MCF 10A (cell line): Measurements from ENCODE around the gene AMDHD2. TPM values are rescaled to one million over a fixed set of nuclear protein-coding genes. Genes with fewer than 3 reads are reported as not detected.

Source experiments
- BruUV-seq: library from RNA; stranded (reverse); fragments of 400-500 nt; replicated peaks from 2 replicates; lab custom pipeline; 2021; lab: Mats Ljungman, UMichigan
- CTCF ChIA-PET: fragments of 300-600 bp; sonication (Branson Sonifier 250); formaldehyde crosslinking; extraction: SDS; loops from one replicate; lab custom pipeline; 2021; ENCODE audit warnings: antibody characterized with exemption, inconsistent platforms; lab: Yijun Ruan, JAX
- POLR2A ChIA-PET: fragments of 300-600, 350-650 bp; sonication (Branson Sonifier 250); formaldehyde crosslinking; extraction: SDS; loops from one replicate; lab custom pipeline; 2020; ENCODE audit warnings: antibody characterized with exemption, inconsistent platforms; lab: Yijun Ruan, JAX
- DNase-seq: peaks from one replicate; pipeline ENCODE4 v3.0.0-alpha.2; 2018; ENCODE audit not compliant: unreplicated experiment
- H3K27ac Mint-ChIP-seq: one replicate; pipeline ENCODE4 v1.8.0; 2022; ENCODE audit warnings: mild to moderate bottlenecking, low read depth, mixed read lengths; ENCODE audit not compliant: unreplicated experiment
- H3K27me3 Mint-ChIP-seq: one replicate; pipeline ENCODE4 v1.8.0; 2022; ENCODE audit warnings: mixed read lengths; ENCODE audit not compliant: insufficient read depth, unreplicated experiment
- H3K36me3 Mint-ChIP-seq: one replicate; pipeline ENCODE4 v1.8.0; 2022; ENCODE audit warnings: mild to moderate bottlenecking, moderate library complexity, mixed read lengths; ENCODE audit not compliant: insufficient read depth, unreplicated experiment
- H3K4me1 Mint-ChIP-seq: one replicate; pipeline ENCODE4 v1.8.0; 2022; ENCODE audit warnings: mixed read lengths; ENCODE audit not compliant: insufficient read depth, unreplicated experiment
- H3K4me3 Mint-ChIP-seq: one replicate; pipeline ENCODE4 v1.8.0; 2022; ENCODE audit warnings: mild to moderate bottlenecking, moderate library complexity, mixed read lengths; ENCODE audit not compliant: unreplicated experiment
- H3K9me3 Mint-ChIP-seq: one replicate; pipeline ENCODE4 v1.8.0; 2022; ENCODE audit warnings: mixed read lengths; ENCODE audit not compliant: unreplicated experiment
- CTCF ChIP-seq: fragments of 200-600 bp; IDR thresholded peaks from one replicate; pipeline ENCODE4 v1.8.0; 2022; ENCODE audit warnings: antibody characterized with exemption, mild to moderate bottlenecking; ENCODE audit not compliant: unreplicated experiment
- intact Hi-C: fragments of 100-400 bp; cut with micrococcal nuclease; formaldehyde crosslinking; loops from 2 replicates; pipeline ENCODE4 v1.14.1; 2022
- total RNA-seq: library from RNA; stranded (reverse); gene quantifications from 2 replicates; pipeline ENCODE4 v1.2.3, GENCODE V29; 2022

Gene AMDHD2
- total RNA-seq, 1 experiment from 2014 or later: 15.8 TPM

GRCh38 chr16:2508722-2509400, 11.3 kb upstream of the AMDHD2 start:
- no peak for DNase-seq
- Mint-ChIP-seq H3K27ac (no peak overlapping the region), H3K4me3 (no peak overlapping the region), H3K27me3 (no peaks in the 10 kb centered on the region), H3K9me3 (no peaks in the 10 kb centered on the region), H3K36me3 (no peaks in the 10 kb centered on the region), H3K4me1 (peaks cover 6% of the 10 kb centered on the region)
- no peak for TF ChIP-seq CTCF
- intact Hi-C loops: no loop called here
- no TSS peak for BruUV-seq
- CTCF ChIA-PET: interaction anchor here (1.3 kb wide), 1 partner anchor 169 kb away, joined by 4 read pairs; the partner anchor contains the start of gene ABCA3
- POLR2A ChIA-PET: no interaction called here

GRCh38 chr16:2511128-2511800, 8.9 kb upstream of the AMDHD2 start:
- Mint-ChIP-seq H3K36me3 (peaks cover 8% of the 10 kb centered on the region), H3K27me3 (no peaks in the 10 kb centered on the region), H3K4me3 (no peak overlapping the region), H3K4me1 (peaks cover 14% of the 10 kb centered on the region), H3K9me3 (no peaks in the 10 kb centered on the region), H3K27ac (no peak overlapping the region)
- CTCF ChIA-PET: interaction anchor here (0.5 kb wide), 1 partner anchor 347 kb away, joined by 3 read pairs; no protein-coding TSS in a partner anchor
- no peak for DNase-seq
- no TSS peak for BruUV-seq
- no peak for TF ChIP-seq CTCF
- intact Hi-C loops: no loop called here
- POLR2A ChIA-PET: interaction anchor here (0.9 kb wide), 1 partner anchor 297 kb away, joined by 3 read pairs; the partner anchor contains the start of gene PGP

- H3K4me1 Mint-ChIP-seq: peaks cover 23% of the 10 kb centered on the region
- H3K27me3 Mint-ChIP-seq: no peaks in the 10 kb centered on the region
- no peak for DNase-seq
- H3K4me3 Mint-ChIP-seq: peak overlapping the region; percentile 87
- ChIA-PET POLR2A (interaction anchor here (0.9 kb wide), 1 partner anchor 297 kb away, joined by 3 read pairs; the partner anchor contains the start of gene PGP), CTCF (interaction anchor here (0.5 to 1.5 kb wide), 2 partner anchors 10 to 347 kb away, joined by 3 read pairs; no protein-coding TSS in a partner anchor)
- intact Hi-C loops: no loop called here
- BruUV-seq: no TSS peak
- TF ChIP-seq CTCF: no peak
- H3K9me3 Mint-ChIP-seq: no peaks in the 10 kb centered on the region
- H3K36me3 Mint-ChIP-seq: peaks cover 17% of the 10 kb centered on the region
- H3K27ac Mint-ChIP-seq: peak overlapping the region; percentile 94
Observed at GRCh38 chr16:2511996-2512734, 8.0 kb upstream of the AMDHD2 start.
